22Rv1 (cell line): ENCODE measurements around the gene SEC22C.

Experiments used
- CTCF ChIP-seq: fragments of 450-650 bp; IDR thresholded peaks from 2 replicates; pipeline ENCODE4 v1.5.1; 2017; ENCODE audit warnings: mild to moderate bottlenecking
- ZFX ChIP-seq: fragments of 450-650 bp; IDR thresholded peaks from 2 replicates; pipeline ENCODE4 v1.6.1; 2017; ENCODE audit warnings: antibody characterized with exemption, borderline replicate concordance

GRCh38 chr3:42581709-42582473, at the start of gene SEC22C:
- peak; percentile 45; the same call in 1 of the 2 replicates for TF ChIP-seq CTCF
- no peak for TF ChIP-seq ZFX
